Neutrophil (primary cell): Measurements from ENCODE around the gene PMEL.

Source experiments
- H3K27ac ChIP-seq: fragments of 200-600 bp; sonication (generic); 2 replicates; pipeline ENCODE4 v1.5.1; 2016; ENCODE audit warnings: mild to moderate bottlenecking, moderate library complexity
- H3K27me3 ChIP-seq: fragments of 200-600 bp; sonication (generic); 2 replicates; pipeline ENCODE4 v1.6.0; 2016; ENCODE audit warnings: mild to moderate bottlenecking
- H3K36me3 ChIP-seq: fragments of 200-600 bp; sonication (generic); 2 replicates; pipeline ENCODE4 v1.5.1; 2017
- H3K4me1 ChIP-seq, 2 experiments: fragments of 200-600 bp in 1 of 2; sonication (generic) in 1 of 2; 1 replicate in 1 of 2; 2 replicates in 1 of 2; pipeline versions ENCODE4 v1.5.1 to v1.6.1; 2013 to 2016; ENCODE audit warnings: low read depth in 1 of 2, low read length in 1 of 2, mild to moderate bottlenecking in 1 of 2, moderate library complexity in 1 of 2; ENCODE audit not compliant: control insufficient read depth in 1 of 2, insufficient read depth in 1 of 2
- H3K4me3 ChIP-seq, 2 experiments: fragments of 200-600 bp in 1 of 2; sonication (generic) in 1 of 2; 1 replicate in 1 of 2; 2 replicates in 1 of 2; pipeline ENCODE4 v1.5.1; 2013 to 2016; ENCODE audit warnings: low read depth in 1 of 2, low read length in 1 of 2, mild to moderate bottlenecking in 1 of 2, moderate library complexity in 1 of 2
- H3K9me3 ChIP-seq: fragments of 200-600 bp; sonication (generic); 2 replicates; pipeline ENCODE4 v1.5.1; 2016
- CTCF ChIP-seq: fragments of 200-600 bp; sonication (generic); IDR thresholded peaks from 2 replicates; pipeline ENCODE4 v1.5.1; 2016; ENCODE audit warnings: antibody characterized with exemption

PMEL gene

DNA sequence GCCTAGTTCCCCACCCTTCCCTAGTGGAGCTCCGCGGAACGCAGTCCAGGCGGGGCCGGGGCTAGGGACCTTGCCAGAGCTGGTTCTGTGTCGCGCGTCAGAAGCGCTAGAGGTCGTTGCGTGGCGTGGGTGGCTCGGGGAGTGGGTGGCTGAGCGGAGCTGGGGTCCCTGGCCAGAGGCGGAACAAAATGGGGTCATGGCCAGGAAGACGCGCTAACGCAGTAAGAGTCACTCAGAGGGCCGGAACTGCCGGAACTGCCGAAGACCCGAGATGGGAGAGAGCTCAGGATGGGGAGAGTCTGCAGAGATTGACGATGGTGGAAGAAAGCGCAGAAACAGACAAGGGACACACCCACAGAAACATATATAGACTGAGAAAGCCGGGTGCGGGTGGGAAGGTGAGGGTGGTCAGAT, 30.1 kb downstream of the PMEL start:
- Histone ChIP-seq H3K9me3 (no peaks in the 10 kb centered on the region), H3K4me3 (no peak overlapping the region), H3K4me1 (peaks cover 37 to 42% of the 10 kb centered on the region in 2 experiments), H3K27me3 (no peaks in the 10 kb centered on the region), H3K27ac (no peak overlapping the region), H3K36me3 (peaks cover 45% of the 10 kb centered on the region)
- no peak for TF ChIP-seq CTCF

- Histone ChIP-seq H3K36me3 (peaks cover 35% of the 10 kb centered on the region), H3K9me3 (no peaks in the 10 kb centered on the region), H3K4me1 (peaks cover 43% of the 10 kb centered on the region in 2 experiments), H3K27ac (peak overlapping the region; percentile 95), H3K4me3 (no peak overlapping the region), H3K27me3 (no peaks in the 10 kb centered on the region)
- TF ChIP-seq CTCF = no peak
Measured at GRCh38 chr12:55934773-55935172, 31.1 kb downstream of the PMEL start.

- no peak for TF ChIP-seq CTCF
- no peak overlapping the region for H3K4me3 ChIP-seq
- no peaks in the 10 kb centered on the region for H3K27me3 ChIP-seq
- peak overlapping the region; percentile 95 for H3K27ac ChIP-seq
- H3K36me3 ChIP-seq = peaks cover 28% of the 10 kb centered on the region
- H3K4me1 ChIP-seq = peaks cover 50% of the 10 kb centered on the region in 2 experiments
- no peaks in the 10 kb centered on the region for H3K9me3 ChIP-seq
Measured at GRCh38 chr12:55933799-55934742, 31.8 kb downstream of the PMEL start.

- H3K4me3 ChIP-seq = peak overlapping the region; percentile 76 to 86
- H3K9me3 ChIP-seq = no peaks in the 10 kb centered on the region
- H3K4me1 ChIP-seq = peaks cover 57% of the 10 kb centered on the region in 2 experiments
- no peaks in the 10 kb centered on the region for H3K27me3 ChIP-seq
- H3K36me3 ChIP-seq = peaks cover 20% of the 10 kb centered on the region
- peak overlapping the region; percentile 95 for H3K27ac ChIP-seq
- no peak for TF ChIP-seq CTCF
Measured at GRCh38 chr12:55933169-55933798, 32.6 kb downstream of the PMEL start.

GRCh38 chr12:55932551-55932910, 33.3 kb downstream of the PMEL start:
- peak overlapping the region; percentile 76 to 86 for H3K4me3 ChIP-seq
- H3K4me1 ChIP-seq = peaks cover 63 to 64% of the 10 kb centered on the region in 2 experiments
- peak overlapping the region; percentile 95 for H3K27ac ChIP-seq
- no peak for TF ChIP-seq CTCF
- H3K27me3 ChIP-seq = no peaks in the 10 kb centered on the region
- H3K36me3 ChIP-seq = peaks cover 13% of the 10 kb centered on the region
- H3K9me3 ChIP-seq = no peaks in the 10 kb centered on the region
